GM19023 (cell line): Measurements from ENCODE around the gene F7.

Experiments used
- ATAC-seq: cut with Tn5 transposase; IDR thresholded peaks from one replicate; pipeline ENCODE4 v1.9.1; 2021; ENCODE audit warnings: mild to moderate bottlenecking, moderate library complexity; ENCODE audit not compliant: unreplicated experiment

Gene F7

GRCh38 chr13:113116206-113116800 is 10.7 kb downstream of the F7 start:
- ATAC-seq, result no peak

- no peak for ATAC-seq
Observed at GRCh38 chr13:113116871-113117271, 11.3 kb downstream of the F7 start.

- ATAC-seq, result no peak
Observed at GRCh38 chr13:113117335-113117872, 11.8 kb downstream of the F7 start.

- ATAC-seq, result no peak
Observed at GRCh38 chr13:113117911-113118260, 12.3 kb downstream of the F7 start.

- no peak for ATAC-seq
Observed at GRCh38 chr13:113118261-113119021, 12.8 kb downstream of the F7 start.

GRCh38 chr13:113119166-113119821 is 13.7 kb downstream of the F7 start:
- no peak for ATAC-seq

- ATAC-seq, result no peak
Observed at GRCh38 chr13:113119822-113120189, 14.2 kb downstream of the F7 start.

- ATAC-seq, result no peak
Observed at GRCh38 chr13:113120300-113121182, 14.9 kb downstream of the F7 start.

- ATAC-seq, result no peak
Observed at GRCh38 chr13:113121183-113121927, 15.8 kb downstream of the F7 start.

GRCh38 chr13:113121928-113122471 is 16.4 kb downstream of the F7 start:
- ATAC-seq, result no peak

GRCh38 chr13:113122550-113123225 is 17.1 kb downstream of the F7 start, which contains the start of gene F10:
Gene F10 (plus strand): TSS chr13:113122799. CDS start chr13:113122856, 57 bp downstream.
- ATAC-seq, result no peak

- no peak for ATAC-seq
Observed at GRCh38 chr13:113123226-113124201, 17.9 kb downstream of the F7 start.

GRCh38 chr13:113124211-113124970 is 18.8 kb downstream of the F7 start:
- ATAC-seq, result no peak

- no peak for ATAC-seq
Observed at GRCh38 chr13:113125506-113126264, 20.1 kb downstream of the F7 start.

- ATAC-seq, result no peak
Observed at GRCh38 chr13:113126265-113127150, 20.9 kb downstream of the F7 start.

GRCh38 chr13:113129480-113129879 is 23.9 kb downstream of the F7 start:
- ATAC-seq, result no peak
